OCI-LY7 (cell line): ENCODE data around the gene RAB1B.

Experiments
- CTCF ChIP-seq: fragments of 200-600 bp; sonication (generic); conservative IDR thresholded peaks from 2 replicates; pipeline ENCODE4 v1.5.1; 2014; ENCODE audit warnings: mild to moderate bottlenecking, antibody characterized with exemption, low read length, moderate library complexity, mixed read lengths
- EZH2phosphoT487 ChIP-seq: fragments of 200-600 bp; sonication (generic); IDR thresholded peaks from 2 replicates; pipeline ENCODE4 v1.6.1; 2018; ENCODE audit warnings: low read depth, borderline replicate concordance, mild to moderate bottlenecking, mixed run types, antibody characterized with exemption, low read length, moderate library complexity, mixed read lengths

- TF ChIP-seq CTCF, result no peak
- TF ChIP-seq EZH2phosphoT487, result no peak
Measured at GRCh38 chr11:66248903-66249302, 19.5 kb upstream of the RAB1B start.
